ENCODE measurements around the gene ABCC2.
"Not testable (repeated sequence)": the region's sequence is repeated elsewhere in the genome, so short reads cannot be mapped to it uniquely, and the experiment has no call there.

ABCC2 gene

GRCh38 chr10:99809931-99810615, 27.6 kb downstream of the ABCC2 start:
- DNase-seq: no peak

- DNase-seq: no peak
These were observed 29.7 kb downstream of the ABCC2 start for GRCh38 chr10:99812177-99812576.

GRCh38 chr10:99814143-99814542, 31.7 kb downstream of the ABCC2 start:
- DNase-seq: no peak

- no peak for DNase-seq
These were observed 33.2 kb downstream of the ABCC2 start for GRCh38 chr10:99815621-99816020.

GRCh38 chr10:99827936-99828335, 45.5 kb downstream of the ABCC2 start:
- no peak for DNase-seq

- no peak for DNase-seq
These were observed 46.0 kb downstream of the ABCC2 start for GRCh38 chr10:99828464-99828863.

- DNase-seq: no peak
These were observed 50.0 kb downstream of the ABCC2 start for GRCh38 chr10:99832439-99832838.

- DNase-seq: no peak
These were observed 52.0 kb downstream of the ABCC2 start for GRCh38 chr10:99834410-99834809.

- no peak for DNase-seq
These were observed 53.5 kb downstream of the ABCC2 start for GRCh38 chr10:99835947-99836346.

GRCh38 chr10:99836711-99837110, 54.3 kb downstream of the ABCC2 start:
- DNase-seq: no peak

GRCh38 chr10:99840859-99841258, 58.4 kb downstream of the ABCC2 start:
- not testable (repeated sequence) for DNase-seq

- no peak for DNase-seq
These were observed 59.3 kb downstream of the ABCC2 start for GRCh38 chr10:99841746-99842145.

GRCh38 chr10:99843310-99843709, 60.9 kb downstream of the ABCC2 start:
- DNase-seq: no peak

GRCh38 chr10:99844433-99844955, 62.1 kb downstream of the ABCC2 start:
- DNase-seq: no peak

GRCh38 chr10:99845837-99846382, 63.5 kb downstream of the ABCC2 start:
- DNase-seq: peak; percentile 46

- no peak for DNase-seq
These were observed 66.6 kb downstream of the ABCC2 start for GRCh38 chr10:99849057-99849456.

GRCh38 chr10:99849536-99849935, 67.1 kb downstream of the ABCC2 start:
- DNase-seq: no peak

- DNase-seq: no peak
These were observed 67.8 kb downstream of the ABCC2 start for GRCh38 chr10:99850021-99850766.

GRCh38 chr10:99850767-99851340, 68.4 kb downstream of the ABCC2 start:
- no peak for DNase-seq

GRCh38 chr10:99851825-99852224, 69.4 kb downstream of the ABCC2 start:
- DNase-seq: no peak

- no peak for DNase-seq
These were observed 70.2 kb downstream of the ABCC2 start for GRCh38 chr10:99852481-99853213.

- no peak for DNase-seq
These were observed 71.2 kb downstream of the ABCC2 start for GRCh38 chr10:99853655-99854054.

GRCh38 chr10:99854860-99855259, 72.4 kb downstream of the ABCC2 start:
- peak; percentile 33 for DNase-seq
